ENCODE results near the gene OR5H1.

DNA sequence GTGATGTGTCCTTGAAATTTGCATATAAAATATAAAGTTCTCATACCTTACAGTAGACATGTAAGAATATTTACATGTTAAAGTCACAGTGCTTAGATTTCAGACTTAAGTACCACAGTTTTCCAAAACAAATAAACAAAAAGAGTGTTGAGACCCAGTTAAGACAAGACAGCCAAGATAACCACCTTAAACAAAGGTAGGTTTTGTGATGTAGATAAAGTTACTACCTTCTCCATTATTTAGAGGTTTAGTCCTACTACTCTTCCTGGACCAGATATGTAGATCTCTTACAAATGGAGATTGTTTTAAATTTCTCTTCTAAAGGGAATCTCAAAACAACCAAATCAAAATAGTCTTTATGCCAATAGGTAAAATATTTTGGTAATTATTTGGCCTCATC, 51.7 kb downstream of the OR5H1 start:
- TF ChIP-seq POLR2A (IDR thresholded peaks at IDR 0.05): no peak
- TF ChIP-seq, protein P1, sequence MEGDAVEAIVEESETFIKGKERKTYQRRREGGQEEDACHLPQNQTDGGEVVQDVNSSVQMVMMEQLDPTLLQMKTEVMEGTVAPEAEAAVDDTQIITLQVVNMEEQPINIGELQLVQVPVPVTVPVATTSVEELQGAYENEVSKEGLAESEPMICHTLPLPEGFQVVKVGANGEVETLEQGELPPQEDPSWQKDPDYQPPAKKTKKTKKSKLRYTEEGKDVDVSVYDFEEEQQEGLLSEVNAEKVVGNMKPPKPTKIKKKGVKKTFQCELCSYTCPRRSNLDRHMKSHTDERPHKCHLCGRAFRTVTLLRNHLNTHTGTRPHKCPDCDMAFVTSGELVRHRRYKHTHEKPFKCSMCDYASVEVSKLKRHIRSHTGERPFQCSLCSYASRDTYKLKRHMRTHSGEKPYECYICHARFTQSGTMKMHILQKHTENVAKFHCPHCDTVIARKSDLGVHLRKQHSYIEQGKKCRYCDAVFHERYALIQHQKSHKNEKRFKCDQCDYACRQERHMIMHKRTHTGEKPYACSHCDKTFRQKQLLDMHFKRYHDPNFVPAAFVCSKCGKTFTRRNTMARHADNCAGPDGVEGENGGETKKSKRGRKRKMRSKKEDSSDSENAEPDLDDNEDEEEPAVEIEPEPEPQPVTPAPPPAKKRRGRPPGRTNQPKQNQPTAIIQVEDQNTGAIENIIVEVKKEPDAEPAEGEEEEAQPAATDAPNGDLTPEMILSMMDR (IDR thresholded peaks at IDR 0.05): no peak
